Measurements from ENCODE around the gene NRROS.
"Not testable (repeated sequence)": the region's sequence is repeated elsewhere in the genome, so short reads cannot be mapped to it uniquely, and the experiment has no call there.

NRROS gene

DNA sequence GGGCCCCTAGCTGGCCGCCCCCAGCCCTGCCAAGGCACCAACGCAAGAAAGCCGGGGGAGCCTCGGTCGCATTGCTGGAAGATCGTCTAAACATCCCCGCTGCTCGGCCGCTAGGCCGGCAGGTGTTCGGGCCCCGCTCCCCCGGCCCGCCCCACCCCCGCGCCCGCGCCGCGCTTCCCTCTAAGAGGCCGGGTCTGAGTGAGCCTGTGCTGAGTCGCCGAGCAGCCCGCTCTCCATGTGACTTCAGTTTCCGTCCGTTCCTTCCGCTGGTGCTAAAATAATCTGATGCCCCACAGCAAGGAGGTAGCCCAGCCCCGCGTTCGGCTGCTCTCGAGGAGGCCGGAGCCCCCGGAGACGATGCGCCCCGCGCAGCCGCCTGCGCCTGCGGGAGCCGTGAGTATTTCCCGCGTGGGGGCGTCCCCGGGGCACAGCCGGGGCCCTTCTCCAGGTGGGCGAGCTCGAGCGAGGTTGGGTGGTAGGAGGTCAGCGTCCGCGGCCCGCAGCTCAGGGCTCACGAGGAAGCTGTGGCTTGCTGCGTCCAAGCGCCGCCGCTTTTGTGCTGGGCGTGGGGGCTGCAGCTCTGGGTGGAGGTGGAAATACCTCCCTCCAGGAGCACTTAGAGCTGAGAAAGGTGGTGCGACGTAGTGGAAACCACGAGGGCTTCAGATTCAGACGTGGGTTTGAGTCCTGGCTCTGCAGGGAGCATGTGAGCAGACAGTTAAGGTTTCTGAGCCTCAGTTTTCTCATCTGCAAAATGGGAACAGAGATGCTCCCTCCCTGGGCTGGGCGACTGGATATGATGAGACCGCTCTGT, at the start of gene NRROS:
Gene NRROS (plus strand): TSS at position 212 of the 814 bp plus-strand sequence. CDS start 14,846 bp downstream, outside the sequence.
- DNase-seq, result peak; percentile 62 to 78

DNA sequence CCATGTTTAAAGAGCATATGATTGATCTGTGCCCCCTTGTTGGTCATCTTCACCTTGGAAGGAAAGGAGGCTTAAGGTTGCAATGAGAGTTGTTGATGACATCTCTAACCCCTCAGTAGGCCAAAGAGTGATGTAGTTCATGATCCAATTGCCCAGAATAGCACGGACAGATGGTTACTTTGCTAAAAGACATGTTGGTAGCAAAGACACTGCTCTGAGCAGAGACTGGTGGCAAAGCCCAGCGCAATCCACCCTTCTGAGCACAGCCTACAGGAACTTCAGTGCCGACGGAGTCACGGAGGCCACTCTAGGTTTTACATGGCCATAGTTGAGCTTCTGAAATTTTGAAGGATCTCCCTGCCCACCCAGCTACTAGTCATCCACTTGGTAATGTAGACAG, 49.2 kb upstream of the NRROS start:
- no peak for DNase-seq

DNA sequence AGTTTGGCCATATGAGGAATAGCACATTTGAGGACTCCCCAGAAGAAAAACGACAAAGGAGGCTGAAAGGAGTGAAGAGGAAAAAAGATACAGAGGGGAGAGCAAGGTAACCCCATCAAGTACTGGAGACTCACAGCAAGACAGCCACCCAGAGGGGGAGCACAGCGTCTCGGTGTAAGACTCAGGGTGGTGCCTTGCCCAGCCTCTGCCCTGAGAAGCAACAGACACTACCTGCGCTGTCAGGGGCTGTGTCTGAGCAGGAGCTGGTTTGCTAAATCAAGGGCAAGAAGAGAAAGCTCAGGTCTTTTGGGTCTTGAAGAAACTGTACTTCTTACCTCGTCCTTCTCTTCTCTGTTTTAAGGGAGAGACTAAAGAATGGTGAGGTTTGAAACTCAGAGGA, 43.1 kb upstream of the NRROS start:
- DNase-seq, result no peak

DNA sequence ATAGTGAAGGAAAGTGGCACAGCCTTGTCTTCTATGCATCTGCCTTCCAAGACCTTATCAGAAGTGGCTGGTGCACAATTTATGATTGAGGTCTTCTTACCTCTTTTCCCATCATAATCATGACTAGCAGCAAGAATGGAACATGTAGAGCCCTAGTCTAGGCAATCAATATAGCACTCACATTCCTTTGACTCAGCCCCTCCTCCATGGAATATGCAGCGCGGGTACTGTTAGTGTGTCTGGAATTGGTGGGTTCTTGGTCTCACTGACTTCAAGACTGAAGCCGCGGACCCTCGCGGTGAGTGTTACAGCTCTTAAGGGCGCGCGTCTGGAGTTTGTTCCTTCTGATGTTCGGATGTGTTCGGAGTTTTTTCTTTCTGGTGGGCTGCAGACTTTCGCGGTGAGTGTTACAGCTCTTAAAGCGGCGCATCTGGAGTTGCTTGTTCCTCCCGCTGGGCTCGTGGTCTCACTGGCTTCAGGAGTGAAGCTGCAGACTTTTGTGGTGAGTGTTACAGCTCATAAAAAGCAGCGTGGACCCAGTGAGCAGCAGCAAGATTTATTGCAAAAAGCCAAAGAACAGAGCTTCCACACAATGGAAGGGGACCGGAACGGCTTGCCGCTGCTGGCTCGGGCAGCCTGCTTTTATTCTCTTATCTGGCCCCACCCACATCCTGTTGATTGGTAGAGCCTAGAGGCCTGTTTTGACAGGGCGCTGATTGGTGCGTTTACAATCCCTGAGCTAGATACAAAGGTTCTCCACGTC, 41.3 kb upstream of the NRROS start:
- DNase-seq, result peak; percentile 57 to 72

DNA sequence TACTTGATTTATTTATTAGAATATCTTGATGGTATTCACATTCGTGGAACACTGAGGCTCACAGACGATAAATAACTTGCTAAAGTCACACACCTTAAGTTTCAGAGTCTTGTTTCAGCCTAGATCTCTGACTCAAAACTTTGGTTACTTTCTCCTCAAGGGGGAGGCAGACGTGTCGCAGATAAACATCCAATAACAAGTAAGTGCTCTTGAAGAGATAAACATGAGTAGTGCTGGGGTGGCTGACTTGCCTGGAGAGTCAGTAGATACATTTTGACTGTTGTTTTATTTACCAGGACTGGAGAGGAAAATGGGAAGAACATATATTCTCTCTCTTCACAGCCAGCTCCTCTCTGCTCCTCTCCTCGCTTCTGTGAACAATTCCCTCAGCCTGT, 39.8 kb upstream of the NRROS start:
- no peak for DNase-seq

DNA sequence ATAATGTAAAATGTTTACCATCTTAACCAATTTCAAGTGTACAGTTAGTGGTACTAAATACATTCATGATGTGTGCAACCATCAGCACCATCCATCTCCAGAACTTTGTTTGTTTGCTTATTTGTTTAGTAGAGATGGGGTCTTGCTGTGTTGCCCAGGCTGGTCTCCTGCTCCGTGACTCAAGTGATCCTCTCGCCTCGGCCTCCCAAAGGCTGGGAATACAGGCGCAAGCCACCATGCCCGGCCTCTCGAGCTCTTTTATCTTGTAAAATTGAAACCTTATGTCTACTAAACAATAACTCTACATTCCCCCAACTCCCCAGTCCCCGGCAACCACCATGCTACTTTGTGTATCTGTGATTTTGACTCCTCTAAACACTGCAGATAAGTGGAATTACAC, 39.1 kb upstream of the NRROS start:
- no peak for DNase-seq

DNA sequence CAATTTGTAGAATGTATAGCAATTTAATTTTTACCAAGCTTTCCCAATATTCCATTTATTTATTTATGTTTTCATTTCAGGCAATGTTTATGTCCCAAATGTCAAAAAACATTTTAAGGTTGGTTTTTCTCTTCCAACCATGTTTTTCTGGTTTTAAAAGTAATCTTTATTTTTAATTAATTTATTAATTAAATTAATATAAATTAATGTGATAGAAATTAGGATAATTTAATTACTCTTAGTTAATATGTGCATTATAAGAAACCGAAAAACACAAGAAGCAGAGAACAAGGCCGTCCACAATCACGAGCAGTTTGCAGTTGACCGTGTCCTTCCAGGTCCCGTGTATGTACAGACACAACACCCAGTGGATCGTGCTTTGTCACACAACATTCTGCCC, 36.8 kb upstream of the NRROS start:
- DNase-seq, result no peak

DNA sequence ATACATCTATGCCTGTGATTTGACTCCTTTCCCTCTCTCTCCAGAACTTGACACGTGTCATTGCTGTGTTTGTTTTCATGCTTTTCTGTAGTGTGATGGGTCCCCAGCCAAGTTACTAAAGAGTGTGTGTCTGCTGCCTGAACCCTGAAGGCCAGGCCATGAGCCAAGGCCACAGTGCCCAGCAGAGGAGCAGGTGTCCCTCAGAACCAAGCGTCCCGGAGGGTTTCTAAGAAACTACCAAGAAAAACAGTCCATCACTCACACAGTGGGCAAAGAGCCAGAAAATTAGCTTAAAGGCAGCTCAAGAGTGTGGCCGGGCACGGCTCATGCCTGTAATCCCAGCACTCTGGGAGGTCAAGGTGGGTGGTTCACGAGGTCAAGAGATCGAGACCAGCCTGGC, 35.8 kb upstream of the NRROS start:
- no peak for DNase-seq

DNA sequence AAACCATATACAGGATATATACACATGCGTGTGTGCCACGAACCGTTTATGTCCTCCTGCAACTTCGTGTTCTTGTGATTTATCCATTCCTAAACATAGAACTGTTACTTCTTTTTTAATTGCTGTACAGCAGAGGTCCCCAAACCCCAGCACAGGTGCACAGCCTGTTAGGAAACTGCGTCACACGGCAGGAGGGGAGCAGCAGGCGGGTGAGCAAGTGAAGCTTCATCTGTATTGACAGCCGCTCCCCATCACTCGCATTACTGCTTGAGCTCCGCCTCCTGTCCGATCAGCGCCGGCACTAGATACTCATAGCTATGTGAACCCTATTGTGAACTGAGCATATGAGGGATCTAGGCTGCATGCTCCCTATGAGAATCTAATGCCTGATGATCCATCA, 34.9 kb upstream of the NRROS start:
- peak; percentile 60 to 81 for DNase-seq

DNA sequence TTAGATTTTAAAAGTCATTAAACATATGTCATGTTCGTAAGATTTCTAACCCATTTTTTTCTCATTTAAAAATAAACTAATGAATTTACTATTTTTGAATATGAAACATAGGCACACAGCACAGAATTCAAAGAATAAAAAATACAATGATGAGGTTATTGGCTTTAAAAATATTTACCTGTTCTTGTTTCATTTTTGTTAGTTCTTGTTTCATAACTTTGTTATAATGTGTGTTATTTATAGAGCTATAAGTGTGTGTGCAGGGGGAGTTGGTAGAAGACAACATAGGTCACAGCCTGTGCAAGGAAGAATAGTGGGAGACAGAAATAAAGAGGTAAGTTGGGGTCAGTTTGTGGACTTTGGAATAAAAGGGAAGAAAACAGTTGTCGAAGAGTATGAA, 30.8 kb upstream of the NRROS start:
- no peak for DNase-seq

DNA sequence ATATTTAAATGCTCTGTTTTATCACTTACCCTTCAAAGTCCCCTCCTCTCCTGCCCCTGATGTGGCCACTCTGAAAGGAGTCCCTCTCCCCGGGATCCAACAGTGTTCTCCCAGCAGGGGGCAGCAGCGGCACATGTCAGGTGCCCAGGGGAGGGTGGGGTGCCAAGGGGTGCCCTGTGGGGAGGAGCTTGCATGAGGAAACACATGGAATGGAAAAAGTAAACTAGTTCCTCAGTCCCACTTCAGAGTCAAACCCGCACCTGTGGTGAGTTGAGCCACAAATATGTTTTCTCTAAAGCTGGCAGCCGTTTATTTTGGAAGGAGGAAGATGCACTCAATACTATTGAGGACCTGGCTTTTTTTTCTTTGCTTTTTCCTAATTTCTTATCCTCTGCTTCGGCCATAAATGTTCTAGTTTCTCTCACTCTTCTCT, 30.1 kb upstream of the NRROS start:
- peak; percentile 91 to 93 for DNase-seq

DNA sequence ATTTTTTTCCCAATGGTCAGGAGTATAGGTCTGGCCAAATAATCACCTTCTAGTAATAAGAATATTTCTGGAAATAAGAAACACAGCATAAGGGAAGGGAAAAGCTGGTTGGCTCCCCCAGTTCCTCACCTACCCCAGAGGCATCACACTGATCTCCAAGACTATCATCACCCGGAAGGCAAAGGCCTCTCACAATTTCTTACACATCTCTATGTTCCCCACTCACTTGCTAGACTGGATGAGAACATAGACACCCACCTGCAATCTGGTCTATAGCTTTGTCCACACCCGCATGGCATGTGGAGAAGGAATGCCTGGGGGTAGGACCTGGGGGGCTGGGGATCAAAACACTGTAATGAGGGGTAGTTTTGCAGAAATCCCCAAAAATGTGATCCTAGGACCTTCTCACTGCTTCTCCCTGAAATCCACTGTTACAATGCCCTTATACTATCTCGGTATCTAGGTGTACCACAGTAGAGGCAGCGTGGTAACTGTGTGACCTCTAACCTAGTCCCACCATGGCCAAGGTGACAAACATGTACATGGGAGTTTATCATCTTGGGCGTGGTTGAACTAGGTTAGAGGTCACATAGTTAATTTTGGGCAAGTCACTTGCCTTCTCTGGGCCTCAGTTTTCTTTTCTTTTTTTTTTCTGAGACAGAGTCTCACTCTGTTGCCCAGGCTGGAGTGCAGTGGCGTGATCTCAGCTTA, 29.5 kb upstream of the NRROS start:
- no peak for DNase-seq

DNA sequence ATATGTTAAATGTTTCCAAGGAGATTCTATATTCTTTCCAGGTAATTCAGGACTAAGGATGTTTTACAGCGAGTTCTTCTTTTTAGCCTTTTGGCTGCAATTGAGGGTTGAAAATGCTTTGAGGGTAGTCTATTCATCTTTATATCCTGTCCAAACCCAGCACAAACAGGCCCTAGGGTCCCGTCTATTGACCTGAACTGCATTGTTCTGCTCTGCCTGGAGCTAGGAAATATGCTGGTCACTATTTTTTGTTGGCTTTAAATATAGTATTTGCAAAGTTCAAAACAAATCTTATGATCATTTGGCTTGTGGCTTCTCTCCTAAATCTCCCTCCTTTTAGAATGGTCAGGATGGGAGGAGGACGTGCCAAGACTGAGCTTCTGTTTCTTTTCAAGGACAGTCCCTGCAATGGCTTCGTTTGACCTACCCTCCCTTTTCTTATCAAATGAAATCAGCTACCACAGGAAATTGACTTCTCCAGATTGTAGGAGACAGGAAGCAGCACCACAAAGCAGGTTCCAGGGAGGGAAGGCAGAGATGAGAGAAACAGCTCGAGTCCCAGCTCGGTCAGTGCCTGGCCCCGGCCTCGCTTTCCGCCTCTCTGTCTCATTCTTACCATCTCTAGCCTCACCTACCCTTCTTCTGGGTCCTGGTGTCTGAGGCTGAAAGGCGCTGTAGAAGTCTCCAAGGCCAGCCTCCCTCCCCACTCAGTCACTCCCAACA, 27.6 kb upstream of the NRROS start:
- no peak for DNase-seq

DNA sequence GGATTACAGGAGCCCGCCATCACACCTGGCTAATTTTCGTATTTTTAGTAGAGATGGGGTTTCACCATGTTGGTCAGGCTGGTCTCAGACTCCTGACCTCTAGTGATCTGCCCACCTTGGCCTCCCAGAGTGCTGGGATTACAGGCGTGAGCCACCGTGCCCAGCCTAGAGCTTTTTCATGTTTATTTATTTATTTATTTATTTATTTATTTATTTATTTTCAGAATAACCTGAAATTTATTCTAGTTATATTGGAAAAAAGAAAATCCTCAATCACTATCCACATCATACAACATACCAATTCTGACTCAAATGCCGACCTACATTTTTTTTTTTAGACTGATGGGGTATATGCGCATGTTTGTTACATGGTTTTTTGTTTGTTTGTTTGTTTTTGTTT, 24.3 kb upstream of the NRROS start:
- not testable (repeated sequence) for DNase-seq

DNA sequence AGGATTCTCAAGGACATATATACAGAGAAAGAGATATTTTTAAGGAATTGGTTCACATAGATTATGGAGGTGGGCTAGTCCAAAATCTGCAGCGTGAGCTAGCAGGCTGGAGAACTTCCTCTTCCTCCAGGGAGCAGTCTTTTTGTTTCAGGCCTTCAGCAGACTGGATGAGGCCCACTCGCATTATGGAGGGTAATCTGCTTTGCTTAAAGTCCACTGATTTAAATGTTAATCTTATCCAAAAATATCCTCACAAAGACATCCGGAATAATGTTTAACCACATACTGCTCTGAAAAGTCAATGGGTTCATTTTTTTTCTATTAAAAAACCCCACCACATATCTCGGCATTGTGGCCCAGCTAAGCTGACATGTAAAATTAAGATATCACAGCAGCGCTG, 22.2 kb upstream of the NRROS start:
- DNase-seq, result peak in 1 of 2 donors; percentile 6

DNA sequence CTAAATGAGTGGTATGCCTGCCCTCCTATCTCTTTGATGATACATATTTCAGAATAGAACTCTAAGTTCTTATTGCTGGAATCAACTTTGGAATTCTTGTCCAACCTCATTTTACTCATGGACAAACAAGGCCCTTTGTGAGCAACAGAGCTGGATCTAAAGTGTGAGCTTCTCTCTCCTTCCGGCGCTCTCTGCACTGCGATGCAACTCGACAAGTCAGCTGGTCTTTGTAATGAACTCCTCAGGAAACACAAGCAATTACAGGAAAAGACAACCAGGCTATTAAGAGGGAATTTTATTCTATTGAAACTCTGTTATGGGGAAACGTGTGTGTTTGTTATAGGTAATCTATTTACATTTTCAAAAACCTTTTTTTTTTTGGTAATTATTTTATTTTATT, 20.3 kb upstream of the NRROS start:
- no peak for DNase-seq

DNA sequence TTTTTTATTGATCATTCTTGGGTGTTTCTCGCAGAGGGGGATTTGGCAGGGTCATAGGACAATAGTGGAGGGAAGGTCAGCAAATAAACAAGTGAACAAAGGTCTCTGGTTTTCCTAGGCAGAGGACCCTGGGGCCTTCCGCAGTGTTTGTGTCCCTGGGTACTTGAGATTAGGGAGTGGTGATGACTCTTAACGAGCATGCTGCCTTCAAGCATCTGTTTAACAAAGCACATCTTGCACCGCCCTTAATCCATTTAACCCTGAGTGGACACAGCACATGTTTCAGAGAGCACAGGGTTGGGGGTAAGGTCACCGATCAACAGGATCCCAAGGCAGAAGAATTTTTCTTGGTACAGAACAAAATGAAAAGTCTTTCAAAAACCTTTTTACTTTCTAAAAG, 19.9 kb upstream of the NRROS start:
- DNase-seq, result not testable (repeated sequence)

DNA sequence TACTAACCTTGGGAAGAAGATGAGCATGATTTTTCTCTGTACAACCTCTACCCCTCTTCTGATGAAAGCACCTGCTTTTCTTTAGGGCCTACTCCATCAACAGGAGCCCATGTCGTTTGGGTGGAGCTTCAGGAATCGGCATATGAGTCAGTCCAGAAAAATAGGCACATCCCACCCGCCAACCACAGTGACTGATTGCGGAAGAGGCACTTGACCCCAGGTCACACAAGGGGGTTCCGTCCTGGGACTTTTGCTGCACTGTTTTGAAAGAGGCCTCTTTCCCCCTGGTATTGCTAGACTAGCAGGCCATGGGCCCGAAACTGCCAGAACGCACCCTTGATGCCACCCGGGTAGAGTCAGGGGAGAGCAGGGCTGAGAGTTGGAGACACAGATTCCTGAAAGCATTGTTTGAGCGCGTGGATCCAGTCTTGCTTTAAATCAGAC, 19.3 kb upstream of the NRROS start:
- peak in 1 of 2 donors; percentile 72 for DNase-seq

DNA sequence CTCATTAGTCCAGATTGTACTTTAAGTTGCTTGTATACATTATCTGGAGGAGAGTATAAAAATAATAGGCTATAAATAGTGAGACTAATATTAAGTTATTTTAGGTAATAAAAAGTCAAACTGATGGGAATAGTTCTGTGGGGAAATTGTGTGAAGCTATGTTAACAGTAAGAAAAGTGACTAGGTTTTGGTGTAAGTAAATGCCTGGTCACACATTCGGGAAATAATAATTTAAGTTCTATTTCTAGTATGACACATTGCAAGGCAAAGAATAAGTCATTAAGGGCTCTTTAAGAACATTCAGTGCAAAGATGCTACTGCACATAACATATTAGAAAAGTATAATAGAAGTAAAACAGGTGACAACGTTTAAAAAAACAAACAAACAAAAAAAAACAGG, 18.8 kb upstream of the NRROS start:
- no peak for DNase-seq

DNA sequence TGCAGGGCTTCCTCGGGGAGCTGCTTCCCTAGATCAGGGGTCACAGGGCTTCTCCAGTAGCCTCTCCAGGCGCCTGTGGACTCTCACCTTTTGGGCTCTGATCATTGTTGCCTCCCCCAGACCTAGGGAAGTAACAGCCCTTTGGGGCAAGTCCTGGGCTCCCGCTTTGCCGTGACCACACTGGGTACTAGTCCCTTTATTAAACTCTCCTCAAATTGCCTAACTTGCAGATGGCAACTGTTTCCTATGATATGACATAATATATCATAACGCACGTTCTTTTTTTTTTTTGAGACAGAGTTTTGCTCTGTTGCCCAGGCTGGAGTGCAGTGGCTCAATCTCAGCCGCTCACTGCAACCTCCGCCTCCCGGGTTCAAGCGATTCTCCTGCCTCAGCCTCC, 17.9 kb upstream of the NRROS start:
- DNase-seq, result no peak

DNA sequence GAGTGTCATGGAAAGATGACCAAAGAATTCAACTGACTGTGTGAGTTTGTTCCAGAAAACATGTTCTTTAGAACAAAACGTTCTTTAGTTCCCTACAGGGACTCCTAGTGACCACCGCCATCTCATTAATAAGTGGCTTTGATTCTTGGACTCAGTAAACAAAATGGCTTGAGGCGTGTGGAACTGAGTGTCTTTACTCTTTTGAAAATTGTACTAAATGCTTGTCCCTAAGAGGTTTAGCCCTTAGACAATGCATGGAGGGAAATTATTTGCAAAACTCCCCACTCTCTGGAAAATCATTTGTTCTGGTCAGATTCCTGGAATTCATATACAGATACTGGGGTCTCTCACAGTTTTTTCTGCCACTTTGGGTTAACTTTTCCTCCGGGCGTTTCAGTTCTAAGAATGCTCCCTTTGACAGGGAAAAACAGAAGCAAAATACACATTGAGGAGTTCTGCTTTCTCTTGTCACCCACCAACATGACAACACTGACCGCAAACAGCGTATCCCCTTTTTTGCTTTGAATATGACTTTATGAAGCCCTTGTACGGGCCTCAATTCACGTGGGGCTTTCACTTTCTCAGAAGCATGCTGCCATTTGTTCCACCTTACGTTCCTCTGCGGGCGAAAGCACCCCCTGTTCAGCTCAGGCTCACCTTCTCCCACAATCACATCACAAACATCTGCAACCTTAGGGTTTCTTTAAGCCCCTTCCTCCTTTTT, 15.3 kb upstream of the NRROS start:
- DNase-seq, result peak in 1 of 2 donors; percentile 52

DNA sequence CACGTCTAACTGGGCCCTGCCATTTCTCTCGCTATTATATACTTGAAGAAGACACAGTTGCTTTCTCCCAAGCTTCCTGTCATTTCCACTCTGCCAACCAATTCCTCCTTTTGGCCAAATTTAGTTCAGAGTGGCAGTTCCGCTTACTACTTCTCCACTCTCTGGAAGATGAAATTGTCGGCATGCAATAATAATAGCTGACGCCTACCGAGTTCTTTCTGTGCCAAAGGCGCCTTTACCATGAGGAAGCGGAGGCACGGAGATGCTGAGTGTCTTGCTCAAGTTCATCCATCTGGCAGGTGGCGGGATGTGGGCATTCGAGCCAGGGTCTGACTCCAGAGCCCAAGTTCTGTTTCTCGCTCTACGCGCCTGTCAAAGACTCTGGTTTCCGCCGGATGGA, 14.6 kb upstream of the NRROS start:
- DNase-seq, result peak in 1 of 2 donors; percentile 48
